ENCODE measurements around the gene SIRT2.
"Not testable (repeated sequence)": the region's sequence is repeated elsewhere in the genome, so short reads cannot be mapped to it uniquely, and the experiment has no call there.

SIRT2 gene

DNA sequence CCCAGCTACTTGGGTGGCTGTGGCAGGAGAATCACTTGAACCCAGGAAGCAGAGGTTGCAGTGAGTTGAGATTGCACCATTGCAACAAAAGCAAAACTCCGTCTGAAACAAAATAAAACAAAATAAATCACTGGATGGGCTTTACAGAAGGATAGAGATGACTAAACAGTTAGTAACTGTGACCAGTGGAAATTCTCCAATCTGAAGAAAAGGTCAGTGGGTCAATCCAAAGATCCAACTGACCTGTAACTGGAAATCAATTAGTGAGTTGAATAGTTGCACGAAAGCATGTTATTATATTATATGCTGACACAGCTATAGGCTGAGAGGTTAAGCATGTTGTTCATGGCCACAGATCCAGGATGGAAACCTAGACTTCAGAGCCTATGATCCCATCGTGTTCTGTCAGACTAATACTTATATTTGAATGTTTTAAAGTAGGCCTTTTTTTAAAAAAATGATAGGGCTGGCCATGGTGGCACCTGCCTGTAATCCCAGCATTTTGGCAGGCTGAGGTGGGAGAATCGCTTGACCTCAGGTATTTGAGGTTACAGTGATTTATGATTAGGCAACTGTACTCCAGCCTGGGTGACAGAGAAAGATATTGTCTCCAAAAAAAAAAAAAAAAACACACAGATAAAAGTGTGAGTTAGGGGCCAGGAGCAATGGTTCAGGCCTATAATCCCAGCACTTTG lies 69.2 kb downstream of the SIRT2 start:
- no peak for DNase-seq (ENCODE audit: low spot score)

DNA sequence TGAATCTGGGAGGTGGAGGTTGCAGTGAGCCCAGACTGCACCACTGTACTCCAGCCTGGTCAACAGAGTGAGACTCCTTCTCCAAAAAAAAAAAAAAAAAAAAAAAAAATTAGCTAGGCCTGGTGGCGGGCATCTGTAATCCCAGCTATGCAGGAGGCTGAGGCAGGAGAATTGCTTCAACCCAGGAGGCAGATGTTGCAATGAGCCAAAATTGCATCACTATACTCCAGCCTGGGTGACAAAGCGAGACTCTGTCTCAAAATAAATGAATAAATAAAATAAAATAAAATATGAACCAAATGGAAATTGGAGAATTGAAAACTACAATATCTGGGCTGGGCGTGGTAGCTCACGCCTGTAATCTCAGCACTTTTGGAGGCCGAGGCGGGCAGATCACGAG lies 70.2 kb downstream of the SIRT2 start:
- not testable (repeated sequence) for DNase-seq (ENCODE audit: low spot score)

All from globus pallidus (tissue), 1 donor.